IMR-90 (cell line): Measurements from ENCODE around the gene COL15A1. TPM values are rescaled to one million over a fixed set of nuclear protein-coding genes. Genes with fewer than 3 reads are reported as not detected.

ENCODE experiments used
- ATAC-seq: fragments of 200-7000 bp; cut with Tn5 transposase; 2 replicates; pipeline ENCODE4 v1.9.1; 2020; ENCODE audit warnings: low read depth, mild to moderate bottlenecking, moderate library complexity
- BruUV-seq: library from RNA; stranded (reverse); fragments of 400-500 nt; replicated peaks from 2 replicates; lab custom pipeline; 2021; lab: Mats Ljungman, UMichigan
- CTCF ChIA-PET: fragments of 300-600 bp; formaldehyde crosslinking; extraction: SDS; loops from one replicate; lab custom pipeline; 2021; ENCODE audit warnings: antibody characterized with exemption; lab: Yijun Ruan, JAX
- POLR2A ChIA-PET: fragments of 300-600 bp; sonication (Branson Sonifier 250); formaldehyde crosslinking; loops from one replicate; lab custom pipeline; 2022; ENCODE audit warnings: antibody characterized with exemption; ENCODE audit not compliant: unreplicated experiment; lab: Charles Lee
- DNase-seq: peaks from one replicate; pipeline ENCODE4 v3.0.0; 2013
- H2AFZ ChIP-seq: replicated peaks from 2 replicates; pipeline ENCODE3; 2013; ENCODE audit warnings: low read length, mild to moderate bottlenecking; ENCODE audit not compliant: poor library complexity
- H2AK5ac ChIP-seq: 2 replicates; pipeline ENCODE4 v1.6.1; 2013; ENCODE audit warnings: low read depth, low read length, inconsistent platforms
- H2AK9ac ChIP-seq: replicated peaks from 2 replicates; pipeline ENCODE3; 2013; ENCODE audit warnings: mild to moderate bottlenecking, low read depth, low read length, moderate library complexity; ENCODE audit not compliant: poor library complexity
- H2BK120ac ChIP-seq: 2 replicates; pipeline ENCODE4 v1.6.1; 2013; ENCODE audit warnings: low read depth, low read length, inconsistent platforms
- H2BK15ac ChIP-seq: 3 replicates; pipeline ENCODE4 v1.6.1; 2013; ENCODE audit warnings: low read depth, low read length, inconsistent platforms
- H2BK20ac ChIP-seq: 2 replicates; pipeline ENCODE4 v1.6.1; 2013; ENCODE audit warnings: low read depth, mild to moderate bottlenecking, inconsistent platforms, low read length, moderate library complexity
- H2BK5ac ChIP-seq: 2 replicates; pipeline ENCODE4 v1.6.1; 2013; ENCODE audit warnings: mild to moderate bottlenecking, low read depth, low read length, inconsistent platforms; ENCODE audit not compliant: poor library complexity, severe bottlenecking
- H3K14ac ChIP-seq: replicated peaks from 2 replicates; pipeline ENCODE4 v1.6.1; 2013; ENCODE audit warnings: low read depth, low read length, inconsistent platforms
- H3K18ac ChIP-seq: 2 replicates; pipeline ENCODE4 v1.6.1; 2013; ENCODE audit warnings: low read depth, low read length, control low read depth
- H3K23ac ChIP-seq: 2 replicates; pipeline ENCODE4 v1.6.1; 2013; ENCODE audit warnings: low read depth, low read length, inconsistent platforms
- H3K27ac ChIP-seq: 2 replicates; pipeline ENCODE4 v1.5.1; 2013; ENCODE audit warnings: mild to moderate bottlenecking, control low read depth, low read length; ENCODE audit not compliant: insufficient read depth
- H3K27me3 ChIP-seq: 2 replicates; pipeline ENCODE4 v1.6.1; 2013; ENCODE audit warnings: low read length; ENCODE audit not compliant: control insufficient read depth, insufficient read depth
- H3K36me3 ChIP-seq: 2 replicates; pipeline ENCODE4 v1.6.1; 2013; ENCODE audit warnings: low read length, mixed read lengths; ENCODE audit not compliant: control insufficient read depth, insufficient read depth
- H3K4ac ChIP-seq: 2 replicates; pipeline ENCODE4 v1.6.1; 2013; ENCODE audit warnings: low read depth, low read length, inconsistent platforms
- H3K4me1 ChIP-seq: 2 replicates; pipeline ENCODE4 v1.6.1; 2013; ENCODE audit warnings: low read length, mixed read lengths; ENCODE audit not compliant: control insufficient read depth, insufficient read depth
- H3K4me2 ChIP-seq: 2 replicates; pipeline ENCODE4 v1.6.1; 2013; ENCODE audit warnings: low read depth, mild to moderate bottlenecking, control low read depth, low read length, moderate library complexity
- H3K4me3 ChIP-seq: 2 replicates; pipeline ENCODE4 v1.5.1; 2013; ENCODE audit warnings: low read depth, mild to moderate bottlenecking, control low read depth, low read length, moderate library complexity; ENCODE audit not compliant: insufficient read depth
- H3K56ac ChIP-seq: 2 replicates; pipeline ENCODE4 v1.6.1; 2013; ENCODE audit warnings: low read length, inconsistent platforms; ENCODE audit not compliant: insufficient read depth; ENCODE audit errors: extremely low read depth
- H3K79me1 ChIP-seq, 2 experiments: 2 replicates each; pipeline ENCODE4 v1.6.1; 2013; ENCODE audit warnings: low read length in 2 of 2, inconsistent platforms in 1 of 2, low read depth in 1 of 2
- H3K9ac ChIP-seq: 2 replicates; pipeline ENCODE4 v1.6.1; 2013; ENCODE audit warnings: low read depth, low read length, control low read depth
- H3K9me1 ChIP-seq: 2 replicates; pipeline ENCODE4 v1.6.1; 2013; ENCODE audit warnings: low read length, inconsistent platforms; ENCODE audit not compliant: insufficient read depth
- H3K9me3 ChIP-seq: 2 replicates; pipeline ENCODE4 v1.6.1; 2013; ENCODE audit warnings: low read length; ENCODE audit not compliant: control insufficient read depth, insufficient read depth
- H4K20me1 ChIP-seq: 2 replicates; pipeline ENCODE4 v1.6.1; 2013; ENCODE audit warnings: low read length, inconsistent platforms; ENCODE audit not compliant: insufficient read depth
- H4K5ac ChIP-seq: 2 replicates; pipeline ENCODE4 v1.6.1; 2013; ENCODE audit warnings: mild to moderate bottlenecking, low read depth, low read length, control low read depth
- H4K8ac ChIP-seq, 2 experiments: 2 replicates each; pipeline ENCODE4 v1.6.1; 2013; ENCODE audit warnings: low read depth in 2 of 2, low read length in 2 of 2, control low read depth in 1 of 2, inconsistent platforms in 1 of 2
- H4K91ac ChIP-seq: 2 replicates; pipeline ENCODE4 v1.6.1; 2013; ENCODE audit warnings: low read depth, low read length, inconsistent platforms; ENCODE audit not compliant: insufficient read depth
- CHD1 ChIP-seq: IDR thresholded peaks from 2 replicates; pipeline ENCODE4 v1.6.1; 2012; ENCODE audit warnings: low read depth, low read length, improper control_type of control experiment
- MAZ ChIP-seq: IDR thresholded peaks from 2 replicates; pipeline ENCODE4 v1.6.1; 2012; ENCODE audit warnings: low read depth, mild to moderate bottlenecking, low read length, improper control_type of control experiment, moderate library complexity, borderline replicate concordance
- RAD21 ChIP-seq: IDR thresholded peaks from 2 replicates; pipeline ENCODE4 v1.6.1; 2012; ENCODE audit warnings: low read length, improper control_type of control experiment
- WGBS, 2 experiments: methylation state at CpG; one replicate each; pipeline versions ENCODE4 v1.1.5 to v1.1.7; 2013; ENCODE audit warnings: missing lambda C conversion rate in 2 of 2; ENCODE audit not compliant: insufficient read length in 1 of 2; ENCODE audit errors: extremely low coverage in 2 of 2; 5-methylcytosine and 5-hydroxymethylcytosine counted together
- dilution Hi-C: fragments of 300-500 bp; cut with HindIII; formaldehyde crosslinking; loops from one replicate; pipeline ENCODE4 v1.14.3; 2018; ENCODE audit warnings: low sequenced_read_pairs; ENCODE audit not compliant: unreplicated experiment
- in situ Hi-C: fragments of 300-500 bp; cut with MboI; formaldehyde crosslinking; loops from 3 replicates; pipeline ENCODE4 v1.14.3; 2019; ENCODE audit warnings: low sequenced_read_pairs, inconsistent platforms, mixed read lengths
- intact Hi-C: fragments of 100-400 bp; cut with micrococcal nuclease; formaldehyde crosslinking; loops from 2 replicates; pipeline ENCODE4 v1.10.0; 2022
- polyA plus RNA-seq, 3 experiments: library from polyadenylated mRNA; depleted of rRNA; stranded (reverse); fragments of >200 nt; gene quantifications; 2 replicates each; pipeline ENCODE4 v1.2.3, GENCODE V29; 2012; ENCODE audit warnings: low replicate concordance in 1 of 3
- total RNA-seq: library from RNA; depleted of rRNA; stranded (reverse); fragments of >200 nt; gene quantifications from 2 replicates; pipeline ENCODE4 v1.2.3, GENCODE V29; 2012
- TF ChIP-seq, protein P1 (sequence below): fragments of 150-350 bp; IDR thresholded peaks from 2 replicates; pipeline ENCODE4 v1.6.1; 2017; ENCODE audit warnings: mild to moderate bottlenecking, antibody characterized with exemption, low read length, low read depth
- TF ChIP-seq, protein P2 (sequence below): conservative IDR thresholded peaks from 2 replicates; pipeline ENCODE4 v1.5.1; 2012; ENCODE audit warnings: mild to moderate bottlenecking, low read depth, low read length, improper control_type of control experiment

The COL15A1 gene
- total and polyA plus RNA-seq, 2 of the 4 experiments (the other 2 are of a cell fraction) = 2.2 to 3.7 TPM

DNA sequence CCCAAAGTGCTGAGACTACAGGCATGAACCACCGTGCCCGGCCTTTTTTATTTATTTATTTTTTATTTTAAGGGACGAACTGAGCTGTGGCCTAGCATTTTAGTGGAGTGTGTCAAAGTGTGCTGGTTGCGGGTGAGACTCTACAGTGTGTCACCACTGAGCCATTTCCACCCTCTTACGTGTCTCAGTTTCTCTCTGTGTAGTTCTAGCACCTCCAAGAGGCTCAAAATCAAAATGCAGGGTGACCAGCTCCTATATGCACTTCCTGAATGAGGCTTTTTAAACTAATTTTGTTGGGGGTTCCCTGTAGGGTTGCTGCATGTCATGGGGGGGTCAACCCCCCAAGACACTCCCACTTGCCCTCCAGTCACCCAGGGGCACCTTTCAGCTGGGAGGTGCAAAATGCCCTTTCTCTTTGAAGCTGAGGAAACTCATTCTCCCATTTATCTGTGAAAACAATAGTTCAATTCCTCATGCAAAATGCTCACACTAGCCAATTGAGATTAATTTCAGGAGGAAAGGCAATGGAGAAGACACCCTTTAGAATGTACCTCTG is 69.3 kb downstream of the COL15A1 start:
- DNase-seq (no peak), ATAC-seq (no peak; the same call in 1 of the 2 replicates)
- ChIA-PET POLR2A (interaction anchor here (0.6 kb wide), 1 partner anchor 12 kb away, joined by 5 read pairs; no protein-coding TSS in a partner anchor), CTCF (interaction anchor here (1.1 to 1.3 kb wide), 5 partner anchors 11 to 152 kb away, joined by 3 to 7 read pairs (median 3); partner anchors contain the start of gene TGFBR1)
- TF ChIP-seq, protein P1, sequence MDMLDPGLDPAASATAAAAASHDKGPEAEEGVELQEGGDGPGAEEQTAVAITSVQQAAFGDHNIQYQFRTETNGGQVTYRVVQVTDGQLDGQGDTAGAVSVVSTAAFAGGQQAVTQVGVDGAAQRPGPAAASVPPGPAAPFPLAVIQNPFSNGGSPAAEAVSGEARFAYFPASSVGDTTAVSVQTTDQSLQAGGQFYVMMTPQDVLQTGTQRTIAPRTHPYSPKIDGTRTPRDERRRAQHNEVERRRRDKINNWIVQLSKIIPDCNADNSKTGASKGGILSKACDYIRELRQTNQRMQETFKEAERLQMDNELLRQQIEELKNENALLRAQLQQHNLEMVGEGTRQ = no peak
- TF ChIP-seq CHD1 (no peak), MAZ (no peak), RAD21 (peak; percentile 42)
- TF ChIP-seq, protein P2, sequence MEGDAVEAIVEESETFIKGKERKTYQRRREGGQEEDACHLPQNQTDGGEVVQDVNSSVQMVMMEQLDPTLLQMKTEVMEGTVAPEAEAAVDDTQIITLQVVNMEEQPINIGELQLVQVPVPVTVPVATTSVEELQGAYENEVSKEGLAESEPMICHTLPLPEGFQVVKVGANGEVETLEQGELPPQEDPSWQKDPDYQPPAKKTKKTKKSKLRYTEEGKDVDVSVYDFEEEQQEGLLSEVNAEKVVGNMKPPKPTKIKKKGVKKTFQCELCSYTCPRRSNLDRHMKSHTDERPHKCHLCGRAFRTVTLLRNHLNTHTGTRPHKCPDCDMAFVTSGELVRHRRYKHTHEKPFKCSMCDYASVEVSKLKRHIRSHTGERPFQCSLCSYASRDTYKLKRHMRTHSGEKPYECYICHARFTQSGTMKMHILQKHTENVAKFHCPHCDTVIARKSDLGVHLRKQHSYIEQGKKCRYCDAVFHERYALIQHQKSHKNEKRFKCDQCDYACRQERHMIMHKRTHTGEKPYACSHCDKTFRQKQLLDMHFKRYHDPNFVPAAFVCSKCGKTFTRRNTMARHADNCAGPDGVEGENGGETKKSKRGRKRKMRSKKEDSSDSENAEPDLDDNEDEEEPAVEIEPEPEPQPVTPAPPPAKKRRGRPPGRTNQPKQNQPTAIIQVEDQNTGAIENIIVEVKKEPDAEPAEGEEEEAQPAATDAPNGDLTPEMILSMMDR = peak; percentile 35
- no peaks in the 10 kb centered on the region for H4K20me1 ChIP-seq
- no TSS peak for BruUV-seq
- peaks cover 7% of the 10 kb centered on the region; the same call in 1 of the 2 replicates for H3K9me1 ChIP-seq
- intact Hi-C loops (no loop called here), dilution Hi-C loops (no loop called here), in situ Hi-C loops (no loop called here)
- H3K23ac ChIP-seq = no peak overlapping the region; the same call in 1 of the 2 replicates
- H3K36me3 ChIP-seq = peaks cover 31% of the 10 kb centered on the region
- no peak overlapping the region for H3K4me2 ChIP-seq
- H3K18ac ChIP-seq = no peak overlapping the region
- H2BK20ac ChIP-seq = no peak overlapping the region
- 0 out of 2 replicates have a peak overlapping the region, but pooled peaks have one; percentile 27 for H2AK5ac ChIP-seq
- H3K56ac ChIP-seq = no peak overlapping the region
- H3K27ac ChIP-seq = no peak overlapping the region
- no CpG with 5 or more reads among the region's 5 CpGs for WGBS, 2 experiments
- H2BK5ac ChIP-seq = peak overlapping the region; percentile 41
- H4K8ac ChIP-seq = peak overlapping the region; percentile 15 to 37; a peak in 1 of 4 replicates
- no peak overlapping the region for H2AFZ ChIP-seq
- no peak overlapping the region; the same call in 1 of the 2 replicates for H3K4ac ChIP-seq
- H2BK120ac ChIP-seq = no peak overlapping the region
- no peaks in the 10 kb centered on the region for H3K27me3 ChIP-seq
- no peak overlapping the region; the same call in 1 of the 2 replicates for H4K91ac ChIP-seq
- 0 out of 2 replicates have a peak overlapping the region, but pooled peaks have one; percentile 26 for H3K14ac ChIP-seq
- peak overlapping the region; percentile 60; the same call in 1 of the 3 replicates for H2BK15ac ChIP-seq
- no peak overlapping the region for H3K4me3 ChIP-seq
- no peaks in the 10 kb centered on the region for H3K4me1 ChIP-seq
- peaks cover 7% of the 10 kb centered on the region for H3K9me3 ChIP-seq
- H3K79me1 ChIP-seq = peaks cover 0 to 4% of the 10 kb centered on the region in 2 experiments; a peak in 2 of 4 replicates
- H3K9ac ChIP-seq = no peak overlapping the region
- peak overlapping the region; percentile 64; the same call in 1 of the 2 replicates for H4K5ac ChIP-seq
- H2AK9ac ChIP-seq = no peak overlapping the region
